Neural progenitor cell (in vitro differentiated cells): ENCODE data around the gene CEBPE. TPM values are rescaled to one million over a fixed set of nuclear protein-coding genes. Genes with fewer than 3 reads are reported as not detected.

Experiments used
- DNase-seq: peaks from one replicate; pipeline ENCODE4 v3.0.0-alpha.2; 2016; ENCODE audit warnings: low spot score
- H2AFZ ChIP-seq: fragments of 200-600 bp; sonication (generic); replicated peaks from 2 replicates; pipeline ENCODE4 v1.6.1; 2016; ENCODE audit warnings: antibody characterized with exemption
- H3F3A ChIP-seq: fragments of 200-600 bp; sonication (generic); 2 replicates; pipeline ENCODE4 v1.6.1; 2016; ENCODE audit warnings: antibody characterized with exemption, low read depth
- H3K27ac ChIP-seq: fragments of 200-600 bp; sonication (generic); 2 replicates; pipeline ENCODE4 v1.5.1; 2016; ENCODE audit warnings: mild to moderate bottlenecking
- H3K27me3 ChIP-seq: fragments of 200-600 bp; sonication (generic); 2 replicates; pipeline ENCODE4 v1.6.1; 2016; ENCODE audit warnings: mild to moderate bottlenecking, moderate library complexity
- H3K36me3 ChIP-seq: fragments of 200-600 bp; sonication (generic); 2 replicates; pipeline ENCODE4 v1.5.1; 2016
- H3K4me1 ChIP-seq: fragments of 200-600 bp; sonication (generic); 2 replicates; pipeline ENCODE4 v1.6.1; 2016; ENCODE audit warnings: mixed run types
- H3K4me2 ChIP-seq: fragments of 200-600 bp; sonication (generic); 2 replicates; pipeline ENCODE4 v1.6.1; 2016
- H3K4me3 ChIP-seq: fragments of 200-600 bp; sonication (generic); 2 replicates; pipeline ENCODE4 v1.5.1; 2016
- H3K79me2 ChIP-seq: fragments of 200-600 bp; sonication (generic); 2 replicates; pipeline ENCODE4 v1.6.1; 2016; ENCODE audit warnings: low read depth
- H3K9ac ChIP-seq: fragments of 200-600 bp; sonication (generic); 2 replicates; pipeline ENCODE4 v1.6.1; 2016
- H3K9me3 ChIP-seq: fragments of 200-600 bp; sonication (generic); 2 replicates; pipeline ENCODE4 v1.5.1; 2016; ENCODE audit warnings: low read depth
- H4K20me1 ChIP-seq: fragments of 200-600 bp; sonication (generic); 2 replicates; pipeline ENCODE4 v1.6.1; 2016; ENCODE audit warnings: low read depth
- H3K27ac Mint-ChIP-seq: 3 replicates; pipeline ENCODE4 v1.8.0; 2021; ENCODE audit warnings: mixed read lengths
- H3K27me3 Mint-ChIP-seq: 2 replicates; pipeline ENCODE4 v1.8.0; 2022; ENCODE audit warnings: low read depth, mild to moderate bottlenecking, inconsistent platforms, moderate library complexity, mixed read lengths; ENCODE audit not compliant: insufficient read depth
- H3K36me3 Mint-ChIP-seq: 3 replicates; pipeline ENCODE4 v1.8.0; 2021; ENCODE audit warnings: mixed read lengths
- H3K4me1 Mint-ChIP-seq: 3 replicates; pipeline ENCODE4 v1.8.0; 2021; ENCODE audit warnings: mixed read lengths
- H3K4me3 Mint-ChIP-seq: 3 replicates; pipeline ENCODE4 v1.8.0; 2021; ENCODE audit warnings: mild to moderate bottlenecking, moderate library complexity, mixed read lengths
- H3K9me3 Mint-ChIP-seq: 3 replicates; pipeline ENCODE4 v1.8.0; 2020; ENCODE audit warnings: mixed read lengths
- EZH2 ChIP-seq: fragments of 200-600 bp; sonication (generic); IDR thresholded peaks from 2 replicates; pipeline ENCODE4 v1.6.1; 2017; ENCODE audit warnings: antibody characterized with exemption, mild to moderate bottlenecking, moderate library complexity
- EZH2phosphoT487 ChIP-seq: fragments of 200-600 bp; sonication (generic); IDR thresholded peaks from 2 replicates; pipeline ENCODE4 v1.6.1; 2017; ENCODE audit warnings: antibody characterized with exemption
- total RNA-seq: library from RNA; depleted of rRNA; stranded (reverse); fragments of >200 nt; gene quantifications from 2 replicates; pipeline ENCODE4 v1.2.3, GENCODE V29; 2015; ENCODE audit warnings: low replicate concordance
- TF ChIP-seq, protein P1 (sequence below): fragments of 200-600 bp; sonication (generic); IDR thresholded peaks from 2 replicates; pipeline ENCODE4 v1.5.1; 2017; ENCODE audit warnings: antibody characterized with exemption, mild to moderate bottlenecking

The CEBPE gene
- total RNA-seq, 1 donor from 2014 or later = not detected

DNA sequence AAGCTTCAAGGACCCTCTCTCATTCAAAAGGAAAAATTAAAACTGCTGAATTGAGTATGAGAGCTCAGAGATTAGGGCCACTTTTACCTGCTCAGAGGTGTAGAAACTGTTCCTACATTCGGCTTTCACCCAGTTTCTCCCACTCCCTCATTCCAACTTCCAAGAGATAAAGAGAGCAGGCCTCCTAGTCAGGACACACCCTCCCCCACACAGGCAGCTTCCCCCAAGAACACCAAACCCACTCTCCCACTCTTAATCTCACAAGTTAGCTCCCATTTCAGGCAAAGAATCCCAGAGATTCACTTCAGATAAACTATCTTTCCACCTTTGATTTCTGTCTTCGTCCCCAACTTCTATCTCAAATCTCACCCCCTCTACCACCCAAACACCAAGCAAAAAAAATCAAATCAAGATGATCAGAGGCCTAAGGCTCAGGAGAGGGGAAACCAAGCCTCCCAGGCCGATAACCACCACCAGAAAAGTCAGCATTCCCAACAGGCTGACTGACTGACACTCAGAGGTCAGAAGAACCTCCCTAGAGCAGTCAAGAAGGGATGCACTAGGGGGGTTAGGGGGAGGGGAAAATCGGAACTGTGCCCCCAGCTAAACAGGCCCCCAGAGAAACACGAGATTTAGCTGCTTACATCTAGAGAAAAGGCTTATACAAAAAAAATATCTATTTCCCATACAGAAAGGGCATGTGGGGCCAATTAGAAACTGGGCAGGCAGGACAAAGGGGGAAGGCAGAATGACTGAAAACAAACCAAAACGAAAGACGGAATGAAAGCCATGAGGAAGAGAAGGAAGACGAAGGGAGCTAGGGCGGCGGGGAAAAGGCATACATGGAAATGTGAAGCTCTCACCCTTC is 48.6 kb downstream of the CEBPE start:
- peaks cover 61% of the 10 kb centered on the region for H4K20me1 ChIP-seq

DNA sequence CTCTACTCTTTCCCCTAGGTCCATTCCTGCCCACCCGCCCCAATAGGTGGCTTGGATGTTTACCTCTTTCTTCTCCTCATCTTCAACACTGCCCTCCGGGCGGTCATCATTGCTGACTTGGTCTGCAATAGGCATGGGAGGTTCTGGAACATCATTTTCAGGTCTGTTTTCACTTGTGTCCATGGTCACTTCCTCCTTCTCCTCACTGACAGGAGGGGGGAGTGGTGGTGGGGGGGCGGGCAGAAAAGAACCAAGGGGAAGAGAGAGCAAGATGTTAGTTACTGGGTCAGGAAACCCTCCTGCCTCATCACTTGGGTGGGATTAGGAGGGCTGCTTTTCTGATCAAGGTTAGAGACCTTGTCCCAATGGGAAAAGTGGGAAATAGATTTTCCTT is 49.6 kb downstream of the CEBPE start:
- H3K4me2 ChIP-seq = peak overlapping the region; percentile 85
- peaks cover 22% of the 10 kb centered on the region for H3K36me3 ChIP-seq
- H3K4me1 ChIP-seq = peaks cover 53% of the 10 kb centered on the region
- H3K27me3 Mint-ChIP-seq = peaks cover 10% of the 10 kb centered on the region
- no peak for DNase-seq
- no peak overlapping the region for H3K27ac Mint-ChIP-seq
- TF ChIP-seq, protein P1, sequence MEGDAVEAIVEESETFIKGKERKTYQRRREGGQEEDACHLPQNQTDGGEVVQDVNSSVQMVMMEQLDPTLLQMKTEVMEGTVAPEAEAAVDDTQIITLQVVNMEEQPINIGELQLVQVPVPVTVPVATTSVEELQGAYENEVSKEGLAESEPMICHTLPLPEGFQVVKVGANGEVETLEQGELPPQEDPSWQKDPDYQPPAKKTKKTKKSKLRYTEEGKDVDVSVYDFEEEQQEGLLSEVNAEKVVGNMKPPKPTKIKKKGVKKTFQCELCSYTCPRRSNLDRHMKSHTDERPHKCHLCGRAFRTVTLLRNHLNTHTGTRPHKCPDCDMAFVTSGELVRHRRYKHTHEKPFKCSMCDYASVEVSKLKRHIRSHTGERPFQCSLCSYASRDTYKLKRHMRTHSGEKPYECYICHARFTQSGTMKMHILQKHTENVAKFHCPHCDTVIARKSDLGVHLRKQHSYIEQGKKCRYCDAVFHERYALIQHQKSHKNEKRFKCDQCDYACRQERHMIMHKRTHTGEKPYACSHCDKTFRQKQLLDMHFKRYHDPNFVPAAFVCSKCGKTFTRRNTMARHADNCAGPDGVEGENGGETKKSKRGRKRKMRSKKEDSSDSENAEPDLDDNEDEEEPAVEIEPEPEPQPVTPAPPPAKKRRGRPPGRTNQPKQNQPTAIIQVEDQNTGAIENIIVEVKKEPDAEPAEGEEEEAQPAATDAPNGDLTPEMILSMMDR = no peak
- TF ChIP-seq EZH2phosphoT487 (no peak), EZH2 (no peak)
- H4K20me1 ChIP-seq = peaks cover 68% of the 10 kb centered on the region
- H3K9me3 ChIP-seq = no peaks in the 10 kb centered on the region
- peaks cover 47% of the 10 kb centered on the region for H3K4me1 Mint-ChIP-seq
- H3K9me3 Mint-ChIP-seq = no peaks in the 10 kb centered on the region
- H3K36me3 Mint-ChIP-seq = peaks cover 24% of the 10 kb centered on the region
- H3K27ac ChIP-seq = peak overlapping the region; percentile 11
- H3F3A ChIP-seq = peaks cover 80% of the 10 kb centered on the region
- peak overlapping the region; percentile 89 for H3K4me3 Mint-ChIP-seq
- no peak overlapping the region for H3K9ac ChIP-seq
- peaks cover 73% of the 10 kb centered on the region for H3K79me2 ChIP-seq
- H3K4me3 ChIP-seq = peak overlapping the region; percentile 92
- H3K27me3 ChIP-seq = no peaks in the 10 kb centered on the region
- no peak overlapping the region for H2AFZ ChIP-seq

More for the DNA sequence above, 48.6 kb downstream of the CEBPE start:
- Histone ChIP-seq H3F3A (peaks cover 73% of the 10 kb centered on the region), H3K27me3 (no peaks in the 10 kb centered on the region), H3K9me3 (no peaks in the 10 kb centered on the region), H3K4me2 (peak overlapping the region; percentile 85), H3K9ac (peak overlapping the region; percentile 81), H3K4me3 (peak overlapping the region; percentile 92), H3K79me2 (peaks cover 65% of the 10 kb centered on the region), H2AFZ (no peak overlapping the region), H3K4me1 (peaks cover 53% of the 10 kb centered on the region), H3K27ac (peak overlapping the region; percentile 67), H3K36me3 (peaks cover 18% of the 10 kb centered on the region)
- no peak for DNase-seq
- Mint-ChIP-seq H3K27ac (peak overlapping the region; percentile 85), H3K27me3 (peaks cover 10% of the 10 kb centered on the region), H3K36me3 (peaks cover 26% of the 10 kb centered on the region), H3K4me1 (peaks cover 47% of the 10 kb centered on the region), H3K4me3 (peak overlapping the region; percentile 89), H3K9me3 (no peaks in the 10 kb centered on the region)
- TF ChIP-seq EZH2 = no peak
- TF ChIP-seq, protein P1 = no peak
- no peak for TF ChIP-seq EZH2phosphoT487

DNA sequence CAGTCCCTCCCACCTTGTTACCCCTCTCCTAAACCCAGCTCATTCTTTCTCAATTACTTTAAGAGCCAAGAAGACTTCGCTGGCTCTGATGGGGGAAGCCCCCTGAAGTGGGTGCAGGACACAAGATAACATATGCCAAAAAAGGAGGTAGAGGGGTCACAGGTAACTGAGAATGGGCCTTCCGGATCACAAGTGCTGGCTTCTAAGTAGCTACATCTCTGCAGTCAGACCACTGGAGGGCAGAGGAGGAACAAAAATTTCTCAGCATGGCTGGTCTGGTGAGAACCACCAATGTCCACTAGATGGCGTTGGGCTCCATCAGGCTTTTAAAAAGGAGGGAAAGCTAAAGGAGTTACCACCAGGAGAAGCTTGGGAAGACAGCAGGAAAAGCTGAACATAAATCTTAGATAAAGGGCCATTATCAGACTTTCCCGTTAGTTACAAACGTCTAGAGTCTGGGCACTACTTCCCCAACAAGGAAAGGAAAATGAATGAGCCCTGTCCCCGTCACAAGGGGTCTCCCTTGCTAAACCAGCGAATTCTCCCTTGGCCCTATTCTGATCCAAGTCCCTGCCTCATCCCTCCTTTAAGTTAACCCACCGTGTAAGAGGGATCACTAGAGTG is 50.2 kb downstream of the CEBPE start:
- peaks cover 47% of the 10 kb centered on the region for H3K4me1 Mint-ChIP-seq
- no peaks in the 10 kb centered on the region for H3K9me3 Mint-ChIP-seq
- peaks cover 74% of the 10 kb centered on the region for H4K20me1 ChIP-seq
- H3K4me2 ChIP-seq = peak overlapping the region; percentile 85
- peak; percentile 93 for DNase-seq
- H3K36me3 Mint-ChIP-seq = peaks cover 27% of the 10 kb centered on the region
- H3K27me3 Mint-ChIP-seq = peaks cover 10% of the 10 kb centered on the region
- H2AFZ ChIP-seq = no peak overlapping the region
- no peaks in the 10 kb centered on the region for H3K9me3 ChIP-seq
- H3K36me3 ChIP-seq = peaks cover 22% of the 10 kb centered on the region
- peaks cover 78% of the 10 kb centered on the region for H3K79me2 ChIP-seq
- H3K4me3 Mint-ChIP-seq = peak overlapping the region; percentile 77
- no peaks in the 10 kb centered on the region for H3K27me3 ChIP-seq
- no peak overlapping the region for H3K9ac ChIP-seq
- H3K27ac ChIP-seq = peak overlapping the region; percentile 11
- H3F3A ChIP-seq = peaks cover 86% of the 10 kb centered on the region
- peak overlapping the region; percentile 57 for H3K27ac Mint-ChIP-seq
- peak overlapping the region; percentile 92 for H3K4me3 ChIP-seq
- TF ChIP-seq EZH2 = no peak
- TF ChIP-seq, protein P1 = peak; percentile 100
- peaks cover 53% of the 10 kb centered on the region for H3K4me1 ChIP-seq
